RWPE2 (cell line): ENCODE data around the gene SBF1.

Source experiments
- ATAC-seq: fragments of 200-7000 bp; cut with Tn5 transposase; 3 replicates; pipeline ENCODE4 v1.9.1; 2021; ENCODE audit warnings: low read depth
- DNase-seq: peaks from one replicate; pipeline ENCODE4 v3.0.0-alpha.2; 2020; ENCODE audit warnings: low spot score
- H3K27ac ChIP-seq: fragments of 450-650 bp; 2 replicates; pipeline ENCODE4 v1.5.1; 2017; ENCODE audit warnings: mild to moderate bottlenecking; ENCODE audit not compliant: poor library complexity, severe bottlenecking
- H3K27me3 ChIP-seq: fragments of 250-450 bp; sonication (Bioruptor Pico); 2 replicates; pipeline ENCODE4 v1.5.1; 2021; ENCODE audit warnings: mild to moderate bottlenecking, moderate library complexity; ENCODE audit not compliant: insufficient read depth, poor library complexity, severe bottlenecking
- H3K36me3 ChIP-seq: fragments of 250-450 bp; sonication (Bioruptor Pico); 2 replicates; pipeline ENCODE4 v1.5.1; 2020; ENCODE audit warnings: low read depth, mild to moderate bottlenecking, moderate library complexity
- H3K4me1 ChIP-seq: fragments of 250-450 bp; sonication (Bioruptor Pico); 2 replicates; pipeline ENCODE4 v1.5.1; 2021; ENCODE audit warnings: mild to moderate bottlenecking, moderate library complexity; ENCODE audit not compliant: insufficient read depth, poor library complexity, severe bottlenecking
- H3K4me3 ChIP-seq: fragments of 250-450 bp; sonication (Bioruptor Pico); 2 replicates; pipeline ENCODE4 v1.5.1; 2021; ENCODE audit warnings: mild to moderate bottlenecking, moderate library complexity; ENCODE audit not compliant: severe bottlenecking
- H3K9me3 ChIP-seq: fragments of 250-450 bp; sonication (Bioruptor Pico); 2 replicates; pipeline ENCODE4 v1.5.1; 2021; ENCODE audit warnings: mild to moderate bottlenecking, moderate library complexity; ENCODE audit not compliant: severe bottlenecking
- TF ChIP-seq, protein P1 (sequence below): fragments of 450-650 bp; IDR thresholded peaks from one replicate; pipeline ENCODE4 v1.5.1; 2017; ENCODE audit warnings: mild to moderate bottlenecking, moderate library complexity; ENCODE audit not compliant: poor library complexity, severe bottlenecking

The SBF1 gene, protein sequence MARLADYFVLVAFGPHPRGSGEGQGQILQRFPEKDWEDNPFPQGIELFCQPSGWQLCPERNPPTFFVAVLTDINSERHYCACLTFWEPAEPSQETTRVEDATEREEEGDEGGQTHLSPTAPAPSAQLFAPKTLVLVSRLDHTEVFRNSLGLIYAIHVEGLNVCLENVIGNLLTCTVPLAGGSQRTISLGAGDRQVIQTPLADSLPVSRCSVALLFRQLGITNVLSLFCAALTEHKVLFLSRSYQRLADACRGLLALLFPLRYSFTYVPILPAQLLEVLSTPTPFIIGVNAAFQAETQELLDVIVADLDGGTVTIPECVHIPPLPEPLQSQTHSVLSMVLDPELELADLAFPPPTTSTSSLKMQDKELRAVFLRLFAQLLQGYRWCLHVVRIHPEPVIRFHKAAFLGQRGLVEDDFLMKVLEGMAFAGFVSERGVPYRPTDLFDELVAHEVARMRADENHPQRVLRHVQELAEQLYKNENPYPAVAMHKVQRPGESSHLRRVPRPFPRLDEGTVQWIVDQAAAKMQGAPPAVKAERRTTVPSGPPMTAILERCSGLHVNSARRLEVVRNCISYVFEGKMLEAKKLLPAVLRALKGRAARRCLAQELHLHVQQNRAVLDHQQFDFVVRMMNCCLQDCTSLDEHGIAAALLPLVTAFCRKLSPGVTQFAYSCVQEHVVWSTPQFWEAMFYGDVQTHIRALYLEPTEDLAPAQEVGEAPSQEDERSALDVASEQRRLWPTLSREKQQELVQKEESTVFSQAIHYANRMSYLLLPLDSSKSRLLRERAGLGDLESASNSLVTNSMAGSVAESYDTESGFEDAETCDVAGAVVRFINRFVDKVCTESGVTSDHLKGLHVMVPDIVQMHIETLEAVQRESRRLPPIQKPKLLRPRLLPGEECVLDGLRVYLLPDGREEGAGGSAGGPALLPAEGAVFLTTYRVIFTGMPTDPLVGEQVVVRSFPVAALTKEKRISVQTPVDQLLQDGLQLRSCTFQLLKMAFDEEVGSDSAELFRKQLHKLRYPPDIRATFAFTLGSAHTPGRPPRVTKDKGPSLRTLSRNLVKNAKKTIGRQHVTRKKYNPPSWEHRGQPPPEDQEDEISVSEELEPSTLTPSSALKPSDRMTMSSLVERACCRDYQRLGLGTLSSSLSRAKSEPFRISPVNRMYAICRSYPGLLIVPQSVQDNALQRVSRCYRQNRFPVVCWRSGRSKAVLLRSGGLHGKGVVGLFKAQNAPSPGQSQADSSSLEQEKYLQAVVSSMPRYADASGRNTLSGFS (N-terminal part only)

DNA sequence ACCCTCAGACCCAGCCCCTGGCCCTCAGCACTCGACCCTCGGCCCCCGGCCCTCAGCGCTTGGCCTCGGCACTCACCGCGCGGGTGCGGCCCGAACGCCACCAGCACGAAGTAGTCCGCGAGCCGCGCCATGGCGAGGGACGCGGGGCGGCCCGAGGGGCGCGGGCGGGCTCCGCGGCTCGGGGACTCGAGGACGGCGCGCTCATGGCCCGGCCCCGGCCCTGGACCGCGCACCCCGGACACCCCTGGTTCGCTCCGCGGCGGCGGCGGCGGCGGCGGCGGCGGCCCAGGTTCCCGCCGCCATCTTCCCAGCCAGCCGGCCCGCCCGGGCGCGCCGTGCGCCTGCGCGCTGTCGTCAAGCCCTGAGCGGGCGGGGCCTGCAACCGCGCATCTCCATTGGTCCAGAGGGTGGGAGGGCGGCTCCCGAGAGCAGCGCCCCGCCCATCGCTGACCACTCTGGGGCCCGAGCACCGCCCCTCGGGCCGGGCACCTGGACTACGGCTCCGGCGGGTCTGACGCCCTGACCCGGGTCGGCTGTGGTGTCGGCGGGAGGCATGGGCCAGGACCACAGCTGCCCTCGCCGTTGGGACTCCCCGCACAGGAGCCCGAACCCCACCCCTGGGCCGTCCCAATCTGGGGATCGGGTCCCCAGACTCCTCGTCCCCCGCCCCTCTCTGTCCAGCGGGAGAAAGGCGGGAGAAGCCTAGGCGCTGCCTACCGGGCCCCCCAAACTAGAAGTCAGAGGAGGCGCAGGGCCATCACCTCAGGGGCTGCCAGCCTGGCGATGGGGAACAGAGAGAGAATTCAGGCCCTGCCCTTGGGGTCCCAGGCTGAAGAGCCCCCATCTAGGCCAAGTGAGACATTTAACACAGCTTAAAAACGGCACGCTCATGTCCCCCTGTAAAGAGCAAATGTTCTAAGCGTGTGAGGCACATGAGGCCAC is at the start of gene SBF1:
Gene SBF1, minus strand, starts transcription at position 326 of the 942 bp plus-strand sequence. Its CDS starts 195 bp downstream, at position 131.
- ATAC-seq, result peak; percentile 81
- DNase-seq, result peak; percentile 89
- Histone ChIP-seq H3K4me1 (peaks cover 28% of the 10 kb centered on the region), H3K27ac (peak within 1 kb of the TSS; percentile 31), H3K27me3 (no peaks in the 10 kb centered on the region), H3K9me3 (no peaks in the 10 kb centered on the region), H3K4me3 (peak within 1 kb of the TSS; percentile 89), H3K36me3 (no peaks in the 10 kb centered on the region)
- TF ChIP-seq, protein P1, sequence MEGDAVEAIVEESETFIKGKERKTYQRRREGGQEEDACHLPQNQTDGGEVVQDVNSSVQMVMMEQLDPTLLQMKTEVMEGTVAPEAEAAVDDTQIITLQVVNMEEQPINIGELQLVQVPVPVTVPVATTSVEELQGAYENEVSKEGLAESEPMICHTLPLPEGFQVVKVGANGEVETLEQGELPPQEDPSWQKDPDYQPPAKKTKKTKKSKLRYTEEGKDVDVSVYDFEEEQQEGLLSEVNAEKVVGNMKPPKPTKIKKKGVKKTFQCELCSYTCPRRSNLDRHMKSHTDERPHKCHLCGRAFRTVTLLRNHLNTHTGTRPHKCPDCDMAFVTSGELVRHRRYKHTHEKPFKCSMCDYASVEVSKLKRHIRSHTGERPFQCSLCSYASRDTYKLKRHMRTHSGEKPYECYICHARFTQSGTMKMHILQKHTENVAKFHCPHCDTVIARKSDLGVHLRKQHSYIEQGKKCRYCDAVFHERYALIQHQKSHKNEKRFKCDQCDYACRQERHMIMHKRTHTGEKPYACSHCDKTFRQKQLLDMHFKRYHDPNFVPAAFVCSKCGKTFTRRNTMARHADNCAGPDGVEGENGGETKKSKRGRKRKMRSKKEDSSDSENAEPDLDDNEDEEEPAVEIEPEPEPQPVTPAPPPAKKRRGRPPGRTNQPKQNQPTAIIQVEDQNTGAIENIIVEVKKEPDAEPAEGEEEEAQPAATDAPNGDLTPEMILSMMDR, result no peak

DNA sequence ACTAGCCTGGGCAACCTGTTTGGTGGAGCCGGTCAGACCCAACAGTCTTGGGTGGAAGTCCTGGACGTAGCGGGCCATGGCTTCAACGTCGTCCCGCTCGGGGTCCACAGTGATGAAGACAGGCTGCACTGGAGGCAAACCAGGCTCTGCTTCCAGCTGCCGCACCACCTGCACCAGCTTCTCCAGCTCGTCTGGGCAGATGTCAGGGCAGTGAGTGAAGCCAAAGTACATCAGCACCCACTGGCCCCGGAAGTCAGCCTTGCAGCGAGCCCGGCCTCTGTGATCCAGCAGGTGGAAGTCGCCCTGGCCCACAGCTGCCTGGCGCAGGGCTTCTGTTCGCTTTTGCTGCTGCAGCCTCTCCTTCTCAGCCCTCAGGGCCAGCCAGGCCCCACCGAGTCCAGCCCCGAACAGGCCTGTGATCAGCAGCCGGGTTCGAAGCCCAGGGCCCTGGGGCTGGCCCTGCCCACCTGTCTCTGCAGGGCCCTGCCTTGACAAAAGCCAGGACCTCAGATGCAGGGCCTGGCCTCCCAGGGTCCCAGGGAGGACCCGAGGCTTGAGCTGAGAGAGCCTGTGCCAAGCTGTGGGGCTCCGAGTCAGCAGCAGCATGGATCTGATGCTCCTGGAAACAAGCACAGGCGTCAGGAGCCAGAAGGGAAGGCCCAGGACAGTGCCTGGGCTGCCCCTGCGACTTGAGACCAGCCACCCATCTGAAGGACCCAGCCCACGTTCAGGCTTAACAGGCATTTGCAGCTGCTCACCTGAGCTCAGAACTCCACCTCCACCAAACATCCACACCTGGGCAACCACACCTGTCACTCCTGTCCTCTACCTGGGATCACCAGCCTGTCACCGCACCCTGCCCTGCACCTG is 49.2 kb upstream of the SBF1 start:
- Histone ChIP-seq H3K4me3 (peak overlapping the region; percentile 51), H3K27me3 (no peaks in the 10 kb centered on the region), H3K9me3 (no peaks in the 10 kb centered on the region), H3K4me1 (no peaks in the 10 kb centered on the region), H3K36me3 (peaks cover 17% of the 10 kb centered on the region), H3K27ac (peak overlapping the region; percentile 81)
- no peak for ATAC-seq
- TF ChIP-seq, protein P1, result no peak
- peak; percentile 55 for DNase-seq

DNA sequence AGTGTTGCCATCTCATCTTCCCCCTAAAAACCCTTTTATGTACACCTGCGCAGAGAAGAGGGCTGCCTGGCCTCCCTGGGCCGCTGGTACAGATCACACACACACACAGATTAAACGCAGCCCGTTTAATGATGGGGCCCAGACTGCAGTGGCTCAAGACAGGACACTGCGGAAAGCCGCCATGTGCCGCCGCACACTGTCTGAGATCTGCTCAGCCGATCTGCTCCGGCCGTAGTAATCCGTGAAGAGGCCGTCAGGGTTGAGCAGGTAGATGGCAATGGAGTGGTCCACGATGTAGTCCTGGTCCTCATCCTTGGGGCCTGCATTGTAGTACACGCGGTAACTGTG is 48.6 kb upstream of the SBF1 start:
- Histone ChIP-seq H3K36me3 (peaks cover 17% of the 10 kb centered on the region), H3K4me1 (no peaks in the 10 kb centered on the region), H3K27me3 (no peaks in the 10 kb centered on the region), H3K9me3 (no peaks in the 10 kb centered on the region), H3K27ac (no peak overlapping the region), H3K4me3 (no peak overlapping the region)
- ATAC-seq, result no peak
- TF ChIP-seq, protein P1, result no peak
- no peak for DNase-seq
